ENCODE measurements around the gene ADA.

The ADA gene

DNA sequence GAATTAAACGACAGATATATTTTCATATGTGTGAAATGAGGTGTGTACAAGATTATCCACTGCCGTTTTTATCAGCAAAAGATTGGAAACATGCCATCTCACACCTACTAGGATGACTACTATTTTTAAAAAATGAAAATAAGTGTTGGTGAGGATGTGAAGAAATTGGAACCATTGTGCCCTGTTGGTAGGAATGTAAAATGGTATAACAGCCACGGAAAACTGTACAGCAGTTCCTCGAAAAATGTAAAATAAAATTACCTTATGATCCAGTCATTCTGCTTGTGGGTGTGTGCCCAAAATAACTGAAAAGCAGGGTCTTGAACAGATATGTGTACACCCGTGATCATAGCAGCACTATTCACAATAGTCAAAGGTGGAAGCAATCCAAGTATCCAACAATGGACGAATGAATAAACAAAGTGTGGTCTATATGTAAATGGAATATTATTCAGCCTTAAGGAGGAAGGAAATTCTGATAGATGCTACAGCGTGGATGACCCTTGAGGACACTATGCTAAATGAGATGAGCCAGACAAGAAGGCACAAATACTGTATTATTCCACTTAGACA is 36.6 kb upstream of the ADA start:
- no peak overlapping the region for H3K4me3 ChIP-seq (replicated peaks; ENCODE audit: low read depth, low read length)
- TF ChIP-seq, protein P1, sequence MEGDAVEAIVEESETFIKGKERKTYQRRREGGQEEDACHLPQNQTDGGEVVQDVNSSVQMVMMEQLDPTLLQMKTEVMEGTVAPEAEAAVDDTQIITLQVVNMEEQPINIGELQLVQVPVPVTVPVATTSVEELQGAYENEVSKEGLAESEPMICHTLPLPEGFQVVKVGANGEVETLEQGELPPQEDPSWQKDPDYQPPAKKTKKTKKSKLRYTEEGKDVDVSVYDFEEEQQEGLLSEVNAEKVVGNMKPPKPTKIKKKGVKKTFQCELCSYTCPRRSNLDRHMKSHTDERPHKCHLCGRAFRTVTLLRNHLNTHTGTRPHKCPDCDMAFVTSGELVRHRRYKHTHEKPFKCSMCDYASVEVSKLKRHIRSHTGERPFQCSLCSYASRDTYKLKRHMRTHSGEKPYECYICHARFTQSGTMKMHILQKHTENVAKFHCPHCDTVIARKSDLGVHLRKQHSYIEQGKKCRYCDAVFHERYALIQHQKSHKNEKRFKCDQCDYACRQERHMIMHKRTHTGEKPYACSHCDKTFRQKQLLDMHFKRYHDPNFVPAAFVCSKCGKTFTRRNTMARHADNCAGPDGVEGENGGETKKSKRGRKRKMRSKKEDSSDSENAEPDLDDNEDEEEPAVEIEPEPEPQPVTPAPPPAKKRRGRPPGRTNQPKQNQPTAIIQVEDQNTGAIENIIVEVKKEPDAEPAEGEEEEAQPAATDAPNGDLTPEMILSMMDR (IDR thresholded peaks at IDR 0.05; ENCODE audit: low read depth, low read length, missing control alignments): no peak
- DNase-seq (ENCODE audit: extremely low read depth, low read depth): no peak

DNA sequence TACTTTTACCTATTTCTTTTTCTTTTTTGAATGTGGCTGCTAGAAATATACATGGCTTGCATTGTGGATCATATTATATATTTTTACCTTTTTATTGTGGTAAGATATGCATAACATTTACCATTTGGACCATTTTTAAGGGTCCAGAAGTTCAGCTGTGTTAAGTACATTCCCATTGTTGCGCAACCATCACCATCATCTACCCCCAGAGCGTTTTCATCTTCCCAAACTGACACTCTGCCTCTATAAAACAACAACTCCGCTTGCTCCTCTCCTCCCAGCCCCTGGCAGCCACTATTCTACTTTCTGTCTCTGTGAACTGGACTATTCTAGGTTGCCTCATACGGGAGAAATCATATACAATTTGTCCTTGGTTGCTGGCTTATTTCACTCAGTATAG is 35.4 kb upstream of the ADA start:
- TF ChIP-seq, protein P1 (IDR thresholded peaks at IDR 0.05; ENCODE audit: low read depth, low read length, missing control alignments): no peak
- no peak overlapping the region for H3K4me3 ChIP-seq (replicated peaks; ENCODE audit: low read depth, low read length)
- DNase-seq (ENCODE audit: extremely low read depth, low read depth): no peak

DNA sequence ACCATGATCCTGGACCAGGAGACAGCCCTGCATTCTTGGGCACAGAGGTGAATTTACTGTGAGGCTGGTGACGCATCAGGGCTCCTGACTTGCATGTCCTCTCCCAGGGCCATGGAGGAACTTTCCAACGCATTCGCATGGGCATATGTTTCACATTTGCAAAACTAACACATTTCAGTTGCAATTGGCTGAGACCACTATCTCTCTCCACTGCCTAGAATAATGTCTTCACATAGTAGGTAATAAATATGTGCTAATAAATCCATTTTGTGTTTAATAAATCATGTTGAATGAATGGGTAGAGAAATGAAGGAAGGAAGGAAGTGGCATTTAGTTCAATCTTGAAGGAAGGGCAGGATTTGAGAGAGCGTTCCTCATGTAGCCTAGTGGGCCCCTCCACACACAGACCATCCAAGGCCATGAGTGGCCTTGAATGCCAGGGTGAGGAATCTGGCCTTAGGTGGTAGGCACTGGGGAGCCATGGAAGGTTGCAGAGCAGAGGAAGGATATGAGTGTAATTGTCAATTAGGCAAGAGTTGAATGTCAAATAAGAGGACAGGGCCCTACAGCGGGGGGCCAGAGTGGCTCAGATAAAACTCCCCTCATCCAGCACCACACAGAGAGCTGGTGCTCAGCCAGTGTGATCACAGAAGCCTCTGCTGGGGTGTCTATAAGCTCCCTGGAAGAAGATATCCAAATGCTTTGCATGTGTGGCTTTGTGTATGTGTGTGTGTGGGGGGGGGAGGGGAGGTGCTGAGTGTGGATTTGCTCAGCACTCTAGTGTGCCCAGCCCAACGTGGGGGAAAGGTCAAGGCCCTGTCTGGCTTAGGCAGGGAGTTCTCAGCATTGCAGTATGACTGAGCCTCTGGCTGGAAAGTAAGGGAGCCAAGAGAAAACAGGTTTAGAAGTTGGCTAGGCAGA is 32.8 kb upstream of the ADA start:
- no peak overlapping the region for H3K4me3 ChIP-seq (replicated peaks; ENCODE audit: low read depth, low read length)
- TF ChIP-seq, protein P1 (IDR thresholded peaks at IDR 0.05; ENCODE audit: low read depth, low read length, missing control alignments): no peak
- DNase-seq (ENCODE audit: extremely low read depth, low read depth): no peak

DNA sequence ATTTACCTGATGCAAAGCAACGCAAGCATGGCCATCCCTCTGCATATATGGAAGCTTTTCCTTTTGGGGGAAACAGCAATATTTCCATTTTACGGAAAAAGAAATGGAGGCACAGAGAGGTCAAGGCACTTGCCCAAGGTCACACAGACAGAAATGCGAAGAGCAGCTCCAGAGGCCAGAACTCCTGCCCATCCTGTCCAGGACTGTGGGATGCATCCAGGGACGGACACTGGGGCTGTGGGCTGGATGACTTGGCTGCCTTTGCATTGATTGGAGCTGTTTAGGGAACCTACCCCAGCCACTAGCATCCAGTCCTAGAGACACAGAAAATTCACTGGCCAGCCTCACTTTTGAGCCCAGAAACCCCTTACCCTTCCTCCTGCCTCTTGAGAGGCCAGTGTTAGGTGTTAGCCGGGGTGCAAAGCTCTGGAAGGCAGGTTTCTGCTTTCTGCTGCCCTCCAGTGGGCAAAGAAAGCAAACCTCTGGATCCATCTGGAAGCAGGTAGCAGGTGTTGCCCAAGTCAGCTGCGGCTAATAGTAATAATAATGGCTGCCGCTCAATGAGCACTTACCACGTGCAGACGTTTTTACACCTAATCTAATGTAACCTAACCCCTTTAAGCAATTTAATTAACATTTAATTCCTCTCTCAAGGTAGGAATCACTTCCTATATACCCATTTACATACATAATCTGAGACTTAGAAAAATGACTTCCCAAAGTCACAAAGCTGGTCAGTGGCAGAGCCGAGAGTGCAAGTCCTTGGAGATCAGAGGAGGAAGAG is 32.0 kb upstream of the ADA start:
- TF ChIP-seq, protein P1 (IDR thresholded peaks at IDR 0.05; ENCODE audit: low read depth, low read length, missing control alignments): peak; percentile 83
- no peak overlapping the region for H3K4me3 ChIP-seq (replicated peaks; ENCODE audit: low read depth, low read length)
- no peak for DNase-seq (ENCODE audit: extremely low read depth, low read depth)

DNA sequence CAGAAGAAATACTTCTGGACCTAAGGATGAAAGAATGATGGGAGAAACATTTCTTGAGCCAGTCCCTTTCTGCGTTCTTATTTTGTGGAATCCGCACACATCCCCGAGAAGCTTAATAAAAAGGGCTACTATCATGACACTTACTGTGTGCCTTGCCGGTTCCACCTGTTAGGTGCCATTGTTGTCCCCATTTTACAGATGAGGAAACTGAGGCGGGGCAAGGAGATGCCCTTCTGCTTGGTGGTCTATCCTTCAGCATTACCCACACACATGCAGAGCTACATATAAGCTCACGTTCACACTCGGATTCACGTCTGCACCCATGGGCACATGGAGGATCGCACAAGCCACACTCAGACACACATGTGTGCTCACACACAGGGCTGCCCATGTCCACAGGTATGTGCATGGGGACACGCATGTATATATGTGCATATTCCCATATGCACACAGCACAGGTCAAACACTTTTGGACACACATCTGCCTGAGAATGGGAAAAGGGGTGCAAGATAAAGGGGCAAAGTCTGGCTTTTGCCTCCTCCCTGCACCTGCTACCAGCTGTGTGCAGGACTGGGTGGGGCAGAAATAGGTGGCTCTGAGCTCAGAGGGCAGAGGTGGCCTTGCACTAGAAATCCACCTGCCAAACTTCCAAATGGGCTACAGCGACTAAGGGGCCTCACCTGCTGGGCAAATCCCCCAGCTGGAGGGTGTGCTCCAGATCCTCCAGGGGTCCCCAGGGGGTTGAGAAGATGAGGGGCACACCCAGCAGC is 30.5 kb upstream of the ADA start:
- TF ChIP-seq, protein P1 (IDR thresholded peaks at IDR 0.05; ENCODE audit: low read depth, low read length, missing control alignments): no peak
- no peak overlapping the region for H3K4me3 ChIP-seq (replicated peaks; ENCODE audit: low read depth, low read length)

GRCh38 chr20:44678990-44679611 is 27.6 kb upstream of the ADA start:
- no peak overlapping the region for H3K4me3 ChIP-seq (replicated peaks; ENCODE audit: low read depth, low read length)
- TF ChIP-seq, protein P1 (IDR thresholded peaks at IDR 0.05; ENCODE audit: low read depth, low read length, missing control alignments): no peak
- no peak for DNase-seq (ENCODE audit: extremely low read depth, low read depth)

More for the DNA sequence above, 30.5 kb upstream of the ADA start:
- no peak for DNase-seq (ENCODE audit: extremely low read depth, low read depth)

Data from HFF-Myc (cell line).